ENCODE measurements around the gene TXNIP. TPM values are rescaled to one million over a fixed set of nuclear protein-coding genes. Genes with fewer than 3 reads are reported as not detected.

Gene TXNIP
- total and polyA plus RNA-seq, 5 donors = 548 to 943 (median 667) TPM

DNA sequence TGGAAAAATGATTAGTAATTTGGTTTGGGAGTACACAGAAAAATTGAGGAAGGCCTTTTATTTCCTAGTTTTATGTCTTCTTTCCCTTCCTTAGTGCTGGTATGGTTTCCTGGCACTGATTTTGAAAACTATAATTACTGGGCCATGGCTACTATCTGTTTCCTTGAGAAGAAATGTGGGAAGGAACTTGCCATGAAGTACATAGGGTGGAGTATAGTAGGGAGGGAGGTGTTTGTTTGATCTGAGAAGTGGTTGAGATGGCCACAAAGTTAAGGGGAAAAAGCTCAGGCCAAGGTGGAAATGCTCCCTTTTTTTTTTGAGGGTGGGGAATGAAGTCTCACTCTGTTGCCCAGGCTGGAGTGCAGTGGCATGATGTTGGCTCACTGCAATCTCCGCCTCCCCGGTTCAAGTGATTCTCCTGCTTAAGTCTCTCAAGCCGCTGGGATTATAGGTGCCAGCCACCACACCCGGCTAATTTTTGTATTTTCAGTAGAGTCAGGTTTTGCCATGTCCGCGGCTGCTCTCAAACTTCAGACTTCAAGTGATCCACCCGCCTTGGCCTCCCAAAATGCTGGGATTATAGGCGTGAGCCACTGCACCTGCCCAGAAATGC, 13.9 kb upstream of the TXNIP start:
- intact Hi-C loops (cut with DNase I) = loop anchor here (2.0 to 10.0 kb wide), 7 partner anchors 33 to 168 kb away; partner anchors contain the start of gene NUDT17 (in 3 of the 4)
- Histone ChIP-seq H3K4me1 (ENCODE audit: control insufficient read depth, insufficient read depth, low read length) (peaks cover 4% of the 10 kb centered on the region), H3K9me3 (ENCODE audit: control insufficient read depth, low read length) (no peaks in the 10 kb centered on the region), H3K27ac (ENCODE audit: low read length) (peak overlapping the region; percentile 58), H3K27me3 (ENCODE audit: control insufficient read depth, insufficient read depth) (no peaks in the 10 kb centered on the region), H3K4me3 (ENCODE audit: low read length) (no peak overlapping the region)
- ATAC-seq = peak; percentile 56 to 81
- 81% methylated on average over 8 of the region's 8 CpGs for WGBS
- DNase-seq = no peak

DNA sequence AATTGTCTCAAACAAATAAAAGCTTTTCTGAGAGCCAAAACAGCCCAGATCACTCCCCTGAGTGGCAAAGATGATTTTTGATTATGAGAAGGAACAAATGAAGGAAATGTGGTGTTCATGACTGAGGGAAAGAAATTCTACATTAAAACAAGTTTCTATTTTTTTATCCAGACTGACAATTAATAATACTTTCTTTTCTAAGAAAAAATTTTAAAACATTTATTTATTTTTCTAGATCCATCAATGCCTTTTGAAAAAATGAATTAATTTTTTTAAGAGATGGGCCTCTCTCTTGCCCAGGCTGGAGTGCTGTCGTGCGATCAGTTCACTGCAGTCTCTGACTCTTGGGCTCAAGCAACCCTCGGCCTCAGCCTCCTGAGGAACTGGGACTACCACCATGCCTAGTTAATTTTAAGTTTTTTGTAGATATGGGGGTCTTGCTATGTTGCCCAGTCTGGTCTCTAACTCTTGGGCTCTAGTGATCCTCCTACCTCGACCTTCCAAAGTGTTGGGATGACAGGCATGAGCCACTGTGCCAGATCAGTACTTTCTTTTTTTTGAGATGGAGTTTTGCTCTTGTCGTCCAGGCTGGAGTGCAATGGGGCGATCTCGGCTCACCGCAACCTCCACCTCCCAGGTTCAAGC, 11.2 kb upstream of the TXNIP start:
- DNase-seq (no peak), ATAC-seq (peak; percentile 13 to 18)
- H3K27me3 ChIP-seq (ENCODE audit: control insufficient read depth, insufficient read depth) = no peaks in the 10 kb centered on the region
- intact Hi-C loops (cut with DNase I) = loop anchor here in 2 of 4 donors (2.0 to 5.0 kb wide), 2 partner anchors 31 to 40 kb away; no protein-coding TSS in a partner anchor
- 76% methylated on average over 8 of the region's 8 CpGs for WGBS
- H3K4me3 ChIP-seq (ENCODE audit: low read length) = no peak overlapping the region
- peak overlapping the region; percentile 72 for H3K27ac ChIP-seq (ENCODE audit: low read length)
- H3K9me3 ChIP-seq (ENCODE audit: control insufficient read depth, low read length) = no peaks in the 10 kb centered on the region
- peaks cover 4% of the 10 kb centered on the region for H3K4me1 ChIP-seq (ENCODE audit: control insufficient read depth, insufficient read depth, low read length)

DNA sequence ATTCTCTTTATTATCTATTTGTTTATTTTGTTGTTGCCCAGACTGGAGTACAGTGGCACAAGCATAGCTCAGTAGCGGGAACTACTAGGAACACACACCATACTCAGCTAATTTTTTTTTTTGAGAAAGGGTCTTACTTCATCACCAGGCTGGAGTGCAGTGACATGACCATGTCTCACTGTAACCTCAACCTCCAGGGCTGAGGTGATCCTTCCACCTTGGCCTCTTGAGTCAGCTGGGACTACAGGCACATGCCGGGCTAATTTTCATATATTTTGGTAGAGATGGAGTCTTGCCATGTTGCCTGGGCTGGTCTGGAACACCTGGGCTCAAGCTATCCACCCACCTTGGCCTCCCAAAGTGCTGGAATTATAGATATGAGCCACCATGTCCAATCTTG, 5.3 kb upstream of the TXNIP start:
- 96% methylated on average over 2 of the region's 2 CpGs for WGBS
- no peaks in the 10 kb centered on the region for H3K9me3 ChIP-seq (ENCODE audit: control insufficient read depth, low read length)
- H3K27me3 ChIP-seq (ENCODE audit: control insufficient read depth, insufficient read depth) = no peaks in the 10 kb centered on the region
- peak overlapping the region; percentile 2 for H3K27ac ChIP-seq (ENCODE audit: low read length)
- no peak for ATAC-seq
- no peak for DNase-seq
- no peak overlapping the region for H3K4me3 ChIP-seq (ENCODE audit: low read length)
- intact Hi-C loops (cut with DNase I) = no loop called here
- peaks cover 14% of the 10 kb centered on the region for H3K4me1 ChIP-seq (ENCODE audit: control insufficient read depth, insufficient read depth, low read length)

DNA sequence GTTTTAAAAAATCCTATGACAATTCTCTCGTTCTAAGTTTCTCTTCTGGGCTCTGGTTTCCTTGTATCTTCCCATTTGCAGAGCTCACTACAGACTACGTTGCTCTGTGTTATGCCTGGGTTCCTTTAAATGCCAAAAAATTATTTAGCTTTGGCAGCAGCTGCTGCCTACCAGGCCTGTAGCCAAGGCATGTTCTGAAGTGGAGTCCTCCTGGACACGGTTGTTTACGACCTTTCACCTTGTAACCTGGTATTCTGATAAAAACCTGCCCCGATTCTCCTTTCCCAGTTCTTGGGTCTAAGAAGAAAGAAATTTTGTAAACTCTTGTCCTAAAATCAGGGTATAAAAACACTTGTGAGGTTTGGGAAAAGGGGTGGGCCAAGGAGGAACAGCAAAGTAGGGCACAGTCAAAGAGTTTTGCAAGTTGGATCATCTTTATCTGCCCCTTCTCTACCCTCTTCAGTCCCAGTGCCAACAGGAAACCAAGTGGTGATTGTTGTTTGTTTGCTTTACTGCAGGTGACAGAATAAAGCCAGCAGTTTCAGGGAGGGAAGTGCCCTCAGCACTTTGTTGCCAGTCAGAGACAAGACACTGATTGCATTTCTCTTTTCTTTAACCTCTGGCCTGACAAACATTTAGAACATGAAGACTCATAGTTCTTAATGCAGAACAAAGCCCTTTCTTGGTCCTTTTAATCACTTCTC, 3.1 kb upstream of the TXNIP start:
- H3K9me3 ChIP-seq (ENCODE audit: control insufficient read depth, low read length) = no peaks in the 10 kb centered on the region
- DNase-seq (peak in 2 of 3 donors; percentile 39 to 81), ATAC-seq (peak; percentile 12 to 34)
- WGBS = 7% methylated on average over 5 of the region's 5 CpGs
- peak overlapping the region; percentile 98 for H3K27ac ChIP-seq (ENCODE audit: low read length)
- H3K4me3 ChIP-seq (ENCODE audit: low read length) = peak overlapping the region; percentile 37
- intact Hi-C loops (cut with DNase I) = no loop called here
- H3K27me3 ChIP-seq (ENCODE audit: control insufficient read depth, insufficient read depth) = no peaks in the 10 kb centered on the region
- peaks cover 12% of the 10 kb centered on the region for H3K4me1 ChIP-seq (ENCODE audit: control insufficient read depth, insufficient read depth, low read length)

DNA sequence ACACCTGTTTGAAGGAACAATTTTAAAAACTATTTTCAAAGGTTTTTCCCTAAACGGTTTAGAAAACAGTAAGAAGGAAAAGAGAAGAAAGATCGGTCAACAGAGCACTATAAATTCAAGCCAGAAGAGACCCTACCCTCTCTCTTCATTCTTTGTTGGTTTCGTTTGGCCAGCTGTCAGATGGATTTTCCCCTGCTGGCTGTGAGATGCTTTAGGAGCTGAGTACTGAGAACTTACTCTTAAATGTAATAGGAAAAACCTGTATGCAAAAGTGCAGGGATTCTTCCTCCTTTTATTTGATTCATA, 1.3 kb upstream of the TXNIP start:
- intact Hi-C loops (cut with DNase I) = no loop called here
- peak overlapping the region; percentile 70 for H3K27ac ChIP-seq (ENCODE audit: low read length)
- 4% methylated on average over 3 of the region's 3 CpGs for WGBS
- no peaks in the 10 kb centered on the region for H3K9me3 ChIP-seq (ENCODE audit: control insufficient read depth, low read length)
- no peak for ATAC-seq
- DNase-seq = no peak
- peaks cover 12% of the 10 kb centered on the region for H3K4me1 ChIP-seq (ENCODE audit: control insufficient read depth, insufficient read depth, low read length)
- H3K27me3 ChIP-seq (ENCODE audit: control insufficient read depth, insufficient read depth) = no peaks in the 10 kb centered on the region
- H3K4me3 ChIP-seq (ENCODE audit: low read length) = peak overlapping the region; percentile 88

DNA sequence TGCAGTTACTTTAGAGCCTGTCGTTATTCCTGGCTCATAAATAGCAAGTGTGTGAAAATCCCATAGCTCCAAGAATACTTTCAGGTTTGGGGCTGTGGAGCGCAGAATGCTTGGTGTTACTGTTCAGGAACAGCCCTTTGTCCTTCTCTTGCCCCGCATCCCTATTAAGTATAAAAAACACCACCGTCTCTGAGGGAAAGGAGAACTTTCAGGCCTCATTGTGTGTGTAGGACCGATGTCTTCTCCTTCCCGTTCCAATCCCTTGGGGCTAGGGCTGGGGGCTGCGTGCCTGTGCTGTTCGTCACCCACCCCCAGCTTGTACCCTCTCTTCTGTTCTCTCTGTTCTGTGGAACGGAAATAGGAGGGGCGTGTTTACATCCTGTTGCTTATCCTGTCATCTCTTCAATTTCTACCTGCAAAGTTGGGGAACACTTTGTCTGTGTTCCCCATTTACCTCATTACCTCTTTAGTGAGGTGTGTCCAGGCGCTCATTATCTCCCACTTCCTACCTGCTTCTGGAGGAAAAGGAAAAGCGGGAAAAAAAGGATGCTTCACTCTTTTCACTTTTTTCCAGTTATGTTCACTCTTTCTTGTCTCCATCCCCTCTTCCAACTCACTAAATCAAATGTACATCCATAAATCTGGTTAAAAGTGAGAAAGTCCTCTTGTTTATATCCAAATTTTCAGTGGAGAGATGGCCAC, 788 bp upstream of the TXNIP start:
- intact Hi-C loops (cut with DNase I) = no loop called here
- no peaks in the 10 kb centered on the region for H3K9me3 ChIP-seq (ENCODE audit: control insufficient read depth, low read length)
- DNase-seq = peak in 2 of 3 donors; percentile 56 to 80
- H3K4me1 ChIP-seq (ENCODE audit: control insufficient read depth, insufficient read depth, low read length) = peaks cover 14% of the 10 kb centered on the region
- H3K27me3 ChIP-seq (ENCODE audit: control insufficient read depth, insufficient read depth) = no peaks in the 10 kb centered on the region
- peak overlapping the region; percentile 88 for H3K4me3 ChIP-seq (ENCODE audit: low read length)
- WGBS = 8% methylated on average over 12 of the region's 12 CpGs
- ATAC-seq = peak; percentile 15 to 48
- H3K27ac ChIP-seq (ENCODE audit: low read length) = peak overlapping the region; percentile 98

DNA sequence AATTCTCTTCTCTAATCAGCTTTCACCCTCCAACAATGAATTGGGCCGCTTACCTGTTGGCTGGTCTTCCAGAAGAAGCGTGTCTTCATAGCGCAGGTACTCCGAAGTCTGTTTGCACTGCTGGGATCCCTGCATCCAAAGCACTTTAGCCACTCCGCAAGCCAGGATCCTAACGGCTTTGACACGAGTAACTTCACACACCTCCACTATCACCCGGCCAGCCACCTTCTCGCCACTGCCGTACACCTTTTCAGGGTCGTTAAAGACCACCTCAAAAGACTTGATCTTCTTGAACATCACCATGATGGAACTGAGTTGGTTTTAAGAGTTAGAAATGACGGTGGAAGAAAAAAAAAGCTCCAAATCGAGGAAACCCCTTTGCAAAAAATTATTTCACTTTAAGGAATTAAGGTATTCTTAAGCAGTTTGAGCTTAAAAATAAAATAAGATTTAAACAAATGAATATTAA, 381 bp downstream of the TXNIP start:
- Histone ChIP-seq H3K27me3 (ENCODE audit: control insufficient read depth, insufficient read depth) (no peaks in the 10 kb centered on the region), H3K4me3 (ENCODE audit: low read length) (peak overlapping the region; percentile 100), H3K4me1 (ENCODE audit: control insufficient read depth, insufficient read depth, low read length) (peaks cover 14% of the 10 kb centered on the region), H3K9me3 (ENCODE audit: control insufficient read depth, low read length) (no peaks in the 10 kb centered on the region), H3K27ac (ENCODE audit: low read length) (peak overlapping the region; percentile 100)
- intact Hi-C loops (cut with DNase I) = no loop called here
- DNase-seq (peak in 1 of 3 donors; percentile 22), ATAC-seq (no peak)
- WGBS = under 1% methylated on average over 13 of the region's 13 CpGs

DNA sequence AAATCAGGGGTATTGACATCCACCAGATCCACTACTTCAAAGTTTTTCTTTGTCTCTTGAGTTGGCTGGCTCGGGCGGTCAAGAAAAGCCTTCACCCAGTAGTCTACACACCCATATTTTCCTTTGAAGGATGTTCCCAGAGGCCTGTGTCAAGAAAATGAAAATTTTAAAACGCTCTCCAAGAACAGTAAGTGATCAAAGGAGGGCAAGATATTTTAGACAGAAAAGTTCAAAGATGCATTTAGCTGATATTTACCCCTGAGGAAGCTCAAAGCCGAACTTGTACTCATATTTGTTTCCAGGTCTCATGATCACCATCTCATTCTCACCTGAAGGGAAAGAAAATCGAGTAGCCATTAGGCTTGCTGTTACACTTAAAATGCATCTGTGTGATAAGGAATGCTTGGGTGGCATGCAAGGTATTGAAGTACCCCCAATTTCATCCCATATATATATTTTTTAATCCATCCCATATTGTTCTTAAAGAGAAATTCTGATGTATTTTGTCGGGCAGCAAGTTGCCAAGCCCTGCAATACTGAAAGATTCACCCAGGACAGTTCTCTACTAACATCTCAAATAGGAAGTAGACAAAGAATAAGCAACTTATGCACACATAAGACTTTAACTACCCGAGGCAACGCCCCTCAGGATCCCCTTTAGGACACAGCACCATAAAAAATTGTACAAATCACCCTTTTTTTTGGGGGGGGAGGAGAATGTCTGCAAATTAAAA, 1.1 kb downstream of the TXNIP start:
- H3K27me3 ChIP-seq (ENCODE audit: control insufficient read depth, insufficient read depth) = no peaks in the 10 kb centered on the region
- intact Hi-C loops (cut with DNase I) = no loop called here
- ATAC-seq (no peak), DNase-seq (no peak)
- H3K9me3 ChIP-seq (ENCODE audit: control insufficient read depth, low read length) = no peaks in the 10 kb centered on the region
- under 1% methylated on average over 8 of the region's 8 CpGs for WGBS
- peak overlapping the region; percentile 100 for H3K27ac ChIP-seq (ENCODE audit: low read length)
- peak overlapping the region; percentile 100 for H3K4me3 ChIP-seq (ENCODE audit: low read length)
- H3K4me1 ChIP-seq (ENCODE audit: control insufficient read depth, insufficient read depth, low read length) = peaks cover 14% of the 10 kb centered on the region

DNA sequence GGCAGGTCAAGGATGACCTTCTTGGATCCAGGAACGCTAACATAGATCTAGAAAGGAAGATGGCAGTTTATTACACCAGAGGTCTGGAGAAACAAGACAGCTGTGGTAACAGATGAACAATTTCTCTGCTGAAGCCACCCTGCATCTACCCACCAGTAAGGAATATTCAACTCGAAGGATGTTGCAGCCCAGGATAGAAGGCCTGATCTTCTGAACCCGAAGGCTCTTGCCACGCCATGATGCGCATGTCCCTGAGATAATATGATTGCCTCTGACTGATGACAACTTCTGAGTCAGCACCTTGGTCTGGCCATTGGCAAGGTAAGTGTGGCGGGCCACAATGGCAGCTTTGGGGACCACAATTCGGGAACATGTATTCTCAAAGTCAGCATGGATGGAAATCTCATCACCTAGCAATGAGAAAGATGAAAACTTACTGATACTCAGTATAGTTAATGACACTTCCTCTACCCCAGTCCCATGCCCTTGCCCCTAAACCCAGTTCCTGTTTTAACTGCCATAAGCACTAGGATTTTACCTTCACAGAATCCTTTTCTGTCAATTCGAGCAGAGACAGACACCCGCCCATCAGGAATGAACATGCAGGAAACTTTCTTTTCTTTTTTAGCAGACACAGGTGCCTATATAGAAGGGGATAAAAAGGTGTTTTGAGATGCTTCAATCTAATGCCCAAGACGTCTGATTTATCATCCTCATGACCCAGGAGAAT, 1.8 kb downstream of the TXNIP start:
- no peaks in the 10 kb centered on the region for H3K27me3 ChIP-seq (ENCODE audit: control insufficient read depth, insufficient read depth)
- 11% methylated on average over 10 of the region's 10 CpGs for WGBS
- peaks cover 13% of the 10 kb centered on the region for H3K4me1 ChIP-seq (ENCODE audit: control insufficient read depth, insufficient read depth, low read length)
- peak in 1 of 3 donors; percentile 32 for DNase-seq
- H3K27ac ChIP-seq (ENCODE audit: low read length) = peak overlapping the region; percentile 76
- intact Hi-C loops (cut with DNase I) = no loop called here
- no peak for ATAC-seq
- peak overlapping the region; percentile 100 for H3K4me3 ChIP-seq (ENCODE audit: low read length)
- no peaks in the 10 kb centered on the region for H3K9me3 ChIP-seq (ENCODE audit: control insufficient read depth, low read length)
